K562 (cell line): Measurements from ENCODE around the gene EFS. TPM values are rescaled to one million over a fixed set of nuclear protein-coding genes. Genes with fewer than 3 reads are reported as not detected.

Experiments used
- GTF3C2 ChIP-seq: IDR thresholded peaks from 3 replicates; pipeline ENCODE4 v1.6.1; 2011; ENCODE audit warnings: borderline replicate concordance, mild to moderate bottlenecking, moderate library complexity; ENCODE audit not compliant: insufficient read length; ENCODE audit errors: extremely low read depth
- JUNB ChIP-seq: fragments of 450-650 bp; formaldehyde crosslinking; conservative IDR thresholded peaks from 2 replicates; pipeline ENCODE4 v1.4.0; 2020; ENCODE audit warnings: mild to moderate bottlenecking
- PHF21A ChIP-seq: fragments of 450-650 bp; IDR thresholded peaks from 2 replicates; pipeline ENCODE4 v1.6.1; 2017; ENCODE audit warnings: low read depth, borderline replicate concordance
- SP1 ChIP-seq: sonication (generic); formaldehyde crosslinking; IDR thresholded peaks from 2 replicates; pipeline ENCODE4 v1.8.1; 2022; ENCODE audit warnings: mild to moderate bottlenecking, missing genetic modification reagents
- TAF15 ChIP-seq: fragments of 200-400 bp; formaldehyde crosslinking; IDR thresholded peaks from 2 replicates; pipeline ENCODE4 v1.6.1; 2017; ENCODE audit warnings: mild to moderate bottlenecking, low read depth, low read length, moderate library complexity
- THRA ChIP-seq: fragments of 450-650 bp; IDR thresholded peaks from 2 replicates; pipeline ENCODE4 v1.6.1; 2017; ENCODE audit warnings: mild to moderate bottlenecking, moderate library complexity
- ZBTB43 ChIP-seq: sonication (generic); formaldehyde crosslinking; IDR thresholded peaks from 2 replicates; pipeline ENCODE4 v1.8.0; 2023; ENCODE audit warnings: mild to moderate bottlenecking, missing genetic modification reagents
- ZNF395 ChIP-seq: fragments of 200-800 bp; sonication (Bioruptor generic); IDR thresholded peaks from 2 replicates; pipeline ENCODE4 v1.6.1; 2017; ENCODE audit warnings: missing genetic modification characterization, missing compliant biosample characterization
- ZNF407 ChIP-seq: fragments of 450-650 bp; IDR thresholded peaks from 2 replicates; pipeline ENCODE4 v1.6.1; 2016; ENCODE audit warnings: low read depth
- ZNF449 ChIP-seq: fragments of 250-450 bp; sonication (Bioruptor Pico); IDR thresholded peaks from 2 replicates; pipeline ENCODE4 v1.8.0; 2022; ENCODE audit warnings: moderate library complexity, mild to moderate bottlenecking, inconsistent platforms
- polyA plus RNA-seq, 8 experiments: library from polyadenylated mRNA; depleted of rRNA in 4 of 8; stranded (reverse) in 5 of 8; unstranded in 3 of 8; fragments of >200 nt; fragmentation: Nextera tagmentation in 2 of 8; fragmentation: Illumina TruSeq in 1 of 8; extraction: Ambion mirVana in 2 of 8; extraction: Trizol in 1 of 8; gene quantifications; 2 replicates each; pipeline versions ENCODE4 v1.2.1 to v1.2.3, GENCODE V29; 2011 to 2014; ENCODE audit warnings: inconsistent platforms in 1 of 8, missing spikeins in 1 of 8
- total RNA-seq, 7 experiments: library from RNA; depleted of rRNA in 6 of 7; stranded (reverse); fragments of >200 nt in 6 of 7; fragmentation: Illumina TruSeq in 2 of 7; extraction: Trizol in 2 of 7; gene quantifications; 2 replicates each; pipeline versions ENCODE4 v1.2.1 to v1.2.3, GENCODE V29; 2011 to 2021; ENCODE audit warnings: low replicate concordance in 1 of 7

EFS gene
- total and polyA plus RNA-seq, 9 of the 15 experiments (the other 6 are each of a cell fraction or from before 2014, with no cell fraction given): 0.01 to 0.03 TPM; not detected in 7

- TF ChIP-seq TAF15 (no peak), ZNF395 (CRISPR knock-in tag) (no peak), THRA (no peak), ZBTB43 (CRISPR knock-in tag) (no peak), GTF3C2 (no peak), ZNF449 (no peak), JUNB (no peak), ZNF407 (no peak), PHF21A (no peak), SP1 (CRISPR knock-in tag) (no peak)
Measured at GRCh38 chr14:23380976-23381375, 16.0 kb upstream of the EFS start (continued).
